Measurements from ENCODE around the gene CATSPER2.
"Not testable (repeated sequence)": the region's sequence is repeated elsewhere in the genome, so short reads cannot be mapped to it uniquely, and the experiment has no call there.

The CATSPER2 gene

GRCh38 chr15:43648649-43649429 is at the start of gene CATSPER2:
CATSPER2 (minus strand) TSS chr15:43648844; CDS start chr15:43648061, 783 bp downstream.
- DNase-seq: no peak

- DNase-seq: not testable (repeated sequence)
These were observed 44.7 kb upstream of the CATSPER2 start, which contains the start of gene CKMT1A for GRCh38 chr15:43693148-43694022. CKMT1A (plus strand) TSS chr15:43693859; CDS start chr15:43694051, 192 bp downstream.

GRCh38 chr15:43692679-43693078 is 44.0 kb upstream of the CATSPER2 start:
- not testable (repeated sequence) for DNase-seq

GRCh38 chr15:43689604-43690301 is 41.1 kb upstream of the CATSPER2 start:
- not testable (repeated sequence) for DNase-seq

GRCh38 chr15:43674175-43674574 is 25.5 kb upstream of the CATSPER2 start:
- not testable (repeated sequence) for DNase-seq

- not testable (repeated sequence) for DNase-seq
These were observed 17.5 kb upstream of the CATSPER2 start for GRCh38 chr15:43666177-43666576.

- DNase-seq: not testable (repeated sequence)
These were observed 14.7 kb upstream of the CATSPER2 start for GRCh38 chr15:43663333-43663732.

- DNase-seq: not testable (repeated sequence)
These were observed 13.6 kb upstream of the CATSPER2 start for GRCh38 chr15:43662293-43662692.

GRCh38 chr15:43659727-43660126 is 11.1 kb upstream of the CATSPER2 start:
- not testable (repeated sequence) for DNase-seq

- not testable (repeated sequence) for DNase-seq
These were observed 834 bp upstream of the CATSPER2 start for GRCh38 chr15:43649430-43649926.

GRCh38 chr15:43638464-43639204 is 10.0 kb downstream of the CATSPER2 start:
- DNase-seq: not testable (repeated sequence)

- DNase-seq: not testable (repeated sequence)
These were observed 21.7 kb downstream of the CATSPER2 start for GRCh38 chr15:43626937-43627336.

GRCh38 chr15:43625106-43625505 is 23.5 kb downstream of the CATSPER2 start:
- DNase-seq: no peak

GRCh38 chr15:43622068-43622799 is 26.4 kb downstream of the CATSPER2 start:
- not testable (repeated sequence) for DNase-seq

- DNase-seq: not testable (repeated sequence)
These were observed 29.9 kb downstream of the CATSPER2 start, which contains the start of gene STRC for GRCh38 chr15:43618700-43619099. STRC (minus strand) TSS chr15:43618800; CDS start chr15:43618722, 78 bp downstream.

- DNase-seq: not testable (repeated sequence)
These were observed 30.9 kb downstream of the CATSPER2 start for GRCh38 chr15:43617750-43618149.

- DNase-seq: peak; percentile 96
These were observed 46.4 kb downstream of the CATSPER2 start for GRCh38 chr15:43602233-43602632.

- not testable (repeated sequence) for DNase-seq
These were observed 48.4 kb downstream of the CATSPER2 start for GRCh38 chr15:43600200-43600599.

- DNase-seq: not testable (repeated sequence)
These were observed 49.5 kb downstream of the CATSPER2 start for GRCh38 chr15:43599131-43599530.

- DNase-seq: not testable (repeated sequence)
These were observed 55.1 kb downstream of the CATSPER2 start, which contains the start of gene CKMT1B for GRCh38 chr15:43593328-43594190. CKMT1B (plus strand) TSS chr15:43594027; CDS start chr15:43594219, 192 bp downstream.
